Activated T-helper 1 cell treated with anti-CD3 and anti-CD28 coated beads, Interleukin-12 subunit alpha, Interleukin-12 subunit beta, Interleukin-2, Interleukin-4 antibody, amounts not matched to agents 30 ng/mL and 10 ng/mL and 1 ng/mL, durations not matched to agents 14 hours and 24 hours and 36 hours (primary cell): ENCODE results near the gene ERCC3. TPM values are rescaled to one million over a fixed set of nuclear protein-coding genes. Genes with fewer than 3 reads are reported as not detected.
A peak's percentile ranks its signal among the peaks of the same experiment; 100 is the strongest.

ENCODE experiments used
- DNase-seq: peaks from one replicate; pipeline ENCODE4 v3.0.0; 2021; ENCODE audit warnings: low spot score
- H3K27ac Mint-ChIP-seq: one replicate; pipeline ENCODE4 v1.8.0; 2021; ENCODE audit warnings: mild to moderate bottlenecking, mixed read lengths
- H3K27me3 Mint-ChIP-seq: one replicate; pipeline ENCODE4 v1.8.0; 2022; ENCODE audit warnings: mild to moderate bottlenecking, moderate library complexity, mixed read lengths; ENCODE audit not compliant: insufficient read depth
- H3K36me3 Mint-ChIP-seq: one replicate; pipeline ENCODE4 v1.8.0; 2021; ENCODE audit warnings: low read depth, mixed read lengths
- H3K4me1 Mint-ChIP-seq: one replicate; pipeline ENCODE4 v1.8.0; 2021; ENCODE audit warnings: low read depth, mixed read lengths
- H3K4me3 Mint-ChIP-seq: one replicate; pipeline ENCODE4 v1.8.0; 2021; ENCODE audit warnings: mild to moderate bottlenecking, moderate library complexity, mixed read lengths
- H3K9me3 Mint-ChIP-seq: one replicate; pipeline ENCODE4 v1.8.0; 2021; ENCODE audit warnings: mixed read lengths
- intact Hi-C: fragments of 100-400 bp; cut with micrococcal nuclease; formaldehyde crosslinking; loops from one replicate; pipeline ENCODE4 v1.15.1; 2024
- total RNA-seq: library from RNA; stranded (reverse); gene quantifications from 2 replicates; pipeline ENCODE4 v1.2.3, GENCODE V29; 2022

Gene ERCC3
- total RNA-seq, 1 donor from 2014 or later = 65.5 TPM

GRCh38 chr2:127310980-127311379 is 17.0 kb upstream of the ERCC3 start:
- peaks cover 48% of the 10 kb centered on the region for H3K36me3 Mint-ChIP-seq
- no peaks in the 10 kb centered on the region for H3K27me3 Mint-ChIP-seq
- no peak for DNase-seq
- no peaks in the 10 kb centered on the region for H3K9me3 Mint-ChIP-seq
- intact Hi-C loops = no loop called here
- no peak overlapping the region for H3K4me3 Mint-ChIP-seq
- no peak overlapping the region for H3K27ac Mint-ChIP-seq
- no peaks in the 10 kb centered on the region for H3K4me1 Mint-ChIP-seq

- no peak for DNase-seq
- Mint-ChIP-seq H3K27me3 (no peaks in the 10 kb centered on the region), H3K9me3 (no peaks in the 10 kb centered on the region), H3K36me3 (peaks cover 41% of the 10 kb centered on the region), H3K27ac (no peak overlapping the region), H3K4me1 (no peaks in the 10 kb centered on the region), H3K4me3 (no peak overlapping the region)
- intact Hi-C loops = no loop called here
Observed at GRCh38 chr2:127309468-127309867, 15.5 kb upstream of the ERCC3 start.

- Mint-ChIP-seq H3K4me3 (no peak overlapping the region), H3K36me3 (peaks cover 35% of the 10 kb centered on the region), H3K27me3 (no peaks in the 10 kb centered on the region), H3K27ac (no peak overlapping the region), H3K9me3 (no peaks in the 10 kb centered on the region), H3K4me1 (no peaks in the 10 kb centered on the region)
- no peak for DNase-seq
- intact Hi-C loops = no loop called here
Observed at GRCh38 chr2:127308586-127309138, 14.7 kb upstream of the ERCC3 start.

DNA sequence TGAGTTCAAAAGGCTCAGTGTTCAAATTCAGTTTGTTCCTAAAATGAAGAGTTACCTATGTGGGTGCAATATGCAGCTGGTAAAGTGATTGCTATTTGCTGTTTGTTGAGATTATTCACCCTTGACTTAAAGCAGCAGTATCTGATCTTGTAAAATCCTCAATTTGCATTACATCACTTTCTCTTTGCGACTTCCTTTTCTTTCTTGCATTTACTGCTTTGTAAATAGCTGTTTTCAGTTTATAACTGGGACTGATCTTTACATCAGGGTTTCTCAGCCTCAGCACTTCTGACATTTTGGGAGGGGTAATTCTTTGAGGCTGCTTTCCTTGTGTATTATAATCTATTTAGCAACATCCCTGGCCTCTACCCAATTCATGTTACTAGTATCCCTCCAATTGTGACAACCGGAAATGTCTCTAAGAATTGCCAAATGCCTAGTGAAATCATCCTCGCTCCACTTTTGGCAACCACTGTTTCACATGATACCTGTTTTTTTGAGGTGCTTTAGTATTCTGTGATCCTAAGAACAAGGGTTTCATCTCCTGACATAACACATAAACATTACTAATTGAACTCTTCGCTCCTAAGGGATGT is 12.1 kb upstream of the ERCC3 start:
- Mint-ChIP-seq H3K4me1 (no peaks in the 10 kb centered on the region), H3K9me3 (no peaks in the 10 kb centered on the region), H3K4me3 (no peak overlapping the region), H3K36me3 (peaks cover 20% of the 10 kb centered on the region), H3K27ac (no peak overlapping the region), H3K27me3 (no peaks in the 10 kb centered on the region)
- intact Hi-C loops = no loop called here
- DNase-seq = no peak

- Mint-ChIP-seq H3K4me1 (no peaks in the 10 kb centered on the region), H3K27ac (no peak overlapping the region), H3K4me3 (no peak overlapping the region), H3K27me3 (no peaks in the 10 kb centered on the region), H3K9me3 (no peaks in the 10 kb centered on the region), H3K36me3 (peaks cover 6% of the 10 kb centered on the region)
- intact Hi-C loops = no loop called here
- no peak for DNase-seq
Observed at GRCh38 chr2:127302168-127302567, 8.2 kb upstream of the ERCC3 start.

- Mint-ChIP-seq H3K4me3 (peak overlapping the region; percentile 99), H3K36me3 (peaks cover 33% of the 10 kb centered on the region), H3K9me3 (no peaks in the 10 kb centered on the region), H3K4me1 (peaks cover 23% of the 10 kb centered on the region), H3K27me3 (no peaks in the 10 kb centered on the region), H3K27ac (peak overlapping the region; percentile 74)
- intact Hi-C loops = loop anchor here (5.0 kb wide), 1 partner anchor 66 kb away; no protein-coding TSS in a partner anchor
- no peak for DNase-seq
Observed at GRCh38 chr2:127293386-127293747, 577 bp downstream of the ERCC3 start.

- intact Hi-C loops = no loop called here
- Mint-ChIP-seq H3K27me3 (no peaks in the 10 kb centered on the region), H3K4me3 (no peak overlapping the region), H3K36me3 (peaks cover 66% of the 10 kb centered on the region), H3K27ac (no peak overlapping the region), H3K4me1 (peaks cover 19% of the 10 kb centered on the region), H3K9me3 (peaks cover 8% of the 10 kb centered on the region)
- DNase-seq = no peak
Observed at GRCh38 chr2:127288274-127288673, 5.7 kb downstream of the ERCC3 start.

DNA sequence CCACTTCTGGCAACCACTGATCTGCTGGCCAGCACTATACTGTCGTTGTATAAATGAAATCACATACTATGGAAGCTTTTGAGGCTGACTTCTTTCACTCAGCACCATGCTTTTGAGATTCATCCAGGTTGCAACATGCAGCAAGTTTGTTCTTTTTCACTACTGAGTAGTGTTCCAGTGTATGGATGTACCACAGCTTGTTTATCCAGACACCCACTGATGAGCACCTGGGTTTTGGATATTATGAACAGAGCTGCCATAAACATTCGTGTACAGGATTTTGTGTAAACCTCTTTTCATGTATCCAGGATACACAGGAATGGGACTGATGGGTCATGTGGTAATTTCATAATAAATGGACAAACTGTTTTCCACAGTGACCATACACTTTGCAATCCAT is 10.7 kb downstream of the ERCC3 start:
- DNase-seq = no peak
- no peaks in the 10 kb centered on the region for H3K27me3 Mint-ChIP-seq
- H3K4me1 Mint-ChIP-seq = peaks cover 28% of the 10 kb centered on the region
- no peak overlapping the region for H3K4me3 Mint-ChIP-seq
- no peak overlapping the region for H3K27ac Mint-ChIP-seq
- H3K36me3 Mint-ChIP-seq = peaks cover 68% of the 10 kb centered on the region
- intact Hi-C loops = no loop called here
- peaks cover 8% of the 10 kb centered on the region for H3K9me3 Mint-ChIP-seq

DNA sequence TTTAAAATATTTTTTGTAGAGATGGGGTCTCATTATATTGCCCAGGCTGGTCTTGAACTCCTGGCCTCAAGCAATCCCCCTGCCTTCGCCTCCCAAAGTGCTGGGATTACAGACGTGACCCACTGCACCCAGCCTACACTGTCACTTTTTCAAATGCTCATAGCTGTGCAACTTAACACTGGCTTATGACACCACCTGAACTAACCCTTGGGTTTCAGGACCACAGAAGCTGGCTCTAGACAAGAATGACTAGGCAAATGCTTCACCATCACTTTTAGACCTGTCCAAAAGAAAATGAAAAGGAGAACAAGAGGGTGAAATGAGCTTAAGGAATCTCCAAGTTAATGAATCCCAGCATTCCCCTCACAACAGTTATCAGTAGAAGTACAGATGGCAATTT is 13.3 kb downstream of the ERCC3 start:
- Mint-ChIP-seq H3K9me3 (peaks cover 8% of the 10 kb centered on the region), H3K4me3 (no peak overlapping the region), H3K36me3 (peaks cover 69% of the 10 kb centered on the region), H3K27me3 (no peaks in the 10 kb centered on the region), H3K27ac (no peak overlapping the region), H3K4me1 (peaks cover 39% of the 10 kb centered on the region)
- no peak for DNase-seq
- intact Hi-C loops = no loop called here

GRCh38 chr2:127279781-127280180 is 14.2 kb downstream of the ERCC3 start:
- intact Hi-C loops = no loop called here
- DNase-seq = no peak
- peaks cover 8% of the 10 kb centered on the region for H3K9me3 Mint-ChIP-seq
- no peak overlapping the region for H3K4me3 Mint-ChIP-seq
- H3K27me3 Mint-ChIP-seq = no peaks in the 10 kb centered on the region
- H3K27ac Mint-ChIP-seq = no peak overlapping the region
- peaks cover 73% of the 10 kb centered on the region for H3K36me3 Mint-ChIP-seq
- H3K4me1 Mint-ChIP-seq = peaks cover 39% of the 10 kb centered on the region

DNA sequence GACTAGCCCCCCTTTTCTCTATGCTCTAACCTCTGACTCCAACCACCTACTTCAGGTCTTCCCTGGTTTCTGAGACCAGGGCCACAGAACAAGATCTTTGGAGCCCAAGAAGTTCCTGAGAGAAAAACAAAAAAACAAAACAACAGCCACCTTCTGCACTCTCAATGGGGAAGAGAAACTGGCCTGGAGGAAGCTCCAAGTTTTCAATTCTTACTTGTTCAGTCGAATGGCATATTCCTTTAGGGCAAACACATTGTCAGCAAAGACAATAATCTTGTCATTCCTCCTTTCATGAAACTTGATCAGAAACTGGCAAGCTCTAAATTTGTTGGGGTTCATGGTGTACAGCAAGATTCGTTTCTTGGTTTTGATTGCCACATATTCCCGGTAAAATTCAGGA is 15.0 kb downstream of the ERCC3 start:
- H3K4me3 Mint-ChIP-seq = no peak overlapping the region
- peaks cover 35% of the 10 kb centered on the region for H3K4me1 Mint-ChIP-seq
- H3K9me3 Mint-ChIP-seq = peaks cover 4% of the 10 kb centered on the region
- peaks cover 68% of the 10 kb centered on the region for H3K36me3 Mint-ChIP-seq
- no peak for DNase-seq
- no peak overlapping the region for H3K27ac Mint-ChIP-seq
- no peaks in the 10 kb centered on the region for H3K27me3 Mint-ChIP-seq
- intact Hi-C loops = no loop called here

GRCh38 chr2:127277028-127277427 is 16.9 kb downstream of the ERCC3 start:
- no peak overlapping the region for H3K4me3 Mint-ChIP-seq
- peaks cover 17% of the 10 kb centered on the region for H3K4me1 Mint-ChIP-seq
- no peak overlapping the region for H3K27ac Mint-ChIP-seq
- H3K36me3 Mint-ChIP-seq = peaks cover 59% of the 10 kb centered on the region
- intact Hi-C loops = no loop called here
- no peaks in the 10 kb centered on the region for H3K27me3 Mint-ChIP-seq
- DNase-seq = no peak
- no peaks in the 10 kb centered on the region for H3K9me3 Mint-ChIP-seq

DNA sequence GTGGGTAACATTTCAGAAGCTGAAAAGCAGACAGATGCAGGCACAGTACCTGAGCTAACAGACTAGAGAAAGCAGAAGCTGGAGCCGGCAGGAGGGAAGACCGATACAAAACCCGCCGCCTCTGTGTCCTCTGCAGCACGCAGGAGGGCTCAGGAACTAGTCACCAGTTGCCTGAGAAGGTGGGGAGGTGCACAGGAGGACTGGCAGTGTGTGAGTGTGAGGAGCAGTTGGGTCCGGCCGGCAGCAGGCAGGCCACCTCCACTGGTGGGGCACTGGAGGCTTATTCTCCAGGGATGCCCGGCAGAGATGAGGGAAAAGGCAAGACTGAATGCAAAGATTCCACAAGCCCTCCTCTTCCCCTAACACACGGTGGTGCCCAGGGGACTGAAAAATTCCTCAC is 18.2 kb downstream of the ERCC3 start:
- Mint-ChIP-seq H3K9me3 (no peaks in the 10 kb centered on the region), H3K4me1 (peaks cover 11% of the 10 kb centered on the region), H3K4me3 (no peak overlapping the region), H3K27ac (peak overlapping the region; percentile 64), H3K36me3 (peaks cover 59% of the 10 kb centered on the region), H3K27me3 (no peaks in the 10 kb centered on the region)
- intact Hi-C loops = no loop called here
- no peak for DNase-seq

DNA sequence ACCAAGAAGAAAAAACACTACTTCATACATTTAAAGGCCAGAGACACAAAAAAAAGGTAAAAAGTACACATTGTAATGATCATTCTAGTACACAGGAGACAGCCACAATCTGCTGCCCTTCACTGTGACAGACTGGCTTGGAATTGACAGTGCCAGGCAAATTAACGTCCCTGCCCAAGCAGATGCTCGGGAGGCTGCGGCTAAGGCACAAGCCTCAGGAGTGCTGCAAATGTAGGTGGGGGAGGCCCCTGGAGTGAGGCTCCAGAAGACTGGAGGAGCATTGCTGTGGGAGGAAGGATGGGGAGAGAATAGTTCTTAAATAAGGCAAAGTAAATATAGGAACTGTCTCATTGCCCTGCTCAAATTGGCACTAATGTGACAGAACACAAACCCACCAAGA is 18.6 kb downstream of the ERCC3 start:
- H3K4me3 Mint-ChIP-seq = no peak overlapping the region
- no peaks in the 10 kb centered on the region for H3K9me3 Mint-ChIP-seq
- H3K27ac Mint-ChIP-seq = peak overlapping the region; percentile 64
- H3K27me3 Mint-ChIP-seq = no peaks in the 10 kb centered on the region
- peaks cover 11% of the 10 kb centered on the region for H3K4me1 Mint-ChIP-seq
- intact Hi-C loops = no loop called here
- peaks cover 62% of the 10 kb centered on the region for H3K36me3 Mint-ChIP-seq
- no peak for DNase-seq
